GM21390 (cell line): ENCODE results near the gene SYCP2.
A peak's percentile ranks its signal among the peaks of the same experiment; 100 is the strongest.

Experiments
- ATAC-seq: cut with Tn5 transposase; IDR thresholded peaks from one replicate; pipeline ENCODE4 v1.9.1; 2021; ENCODE audit not compliant: unreplicated experiment

SYCP2 gene

GRCh38 chr20:59837623-59838394, 95.6 kb downstream of the SYCP2 start:
- ATAC-seq: peak; percentile 83

- no peak for ATAC-seq
Measured at GRCh38 chr20:59836767-59837166, 96.7 kb downstream of the SYCP2 start.

- no peak for ATAC-seq
Measured at GRCh38 chr20:59835448-59836395, 97.7 kb downstream of the SYCP2 start.

GRCh38 chr20:59835057-59835447, 98.4 kb downstream of the SYCP2 start:
- ATAC-seq: no peak

- ATAC-seq: no peak
Measured at GRCh38 chr20:59832406-59833363, 100.8 kb downstream of the SYCP2 start.

- ATAC-seq: no peak
Measured at GRCh38 chr20:59831916-59832270, 101.5 kb downstream of the SYCP2 start.

GRCh38 chr20:59831024-59831915, 102.2 kb downstream of the SYCP2 start:
- no peak for ATAC-seq

- ATAC-seq: no peak
Measured at GRCh38 chr20:59830665-59831023, 102.8 kb downstream of the SYCP2 start.

GRCh38 chr20:59829786-59830664, 103.4 kb downstream of the SYCP2 start:
- ATAC-seq: no peak

- ATAC-seq: no peak
Measured at GRCh38 chr20:59829054-59829785, 104.2 kb downstream of the SYCP2 start.

GRCh38 chr20:59828125-59829053, 105.0 kb downstream of the SYCP2 start:
- ATAC-seq: no peak

GRCh38 chr20:59827138-59828056, 106.0 kb downstream of the SYCP2 start:
- no peak for ATAC-seq

GRCh38 chr20:59825944-59826759, 107.3 kb downstream of the SYCP2 start:
- ATAC-seq: no peak

GRCh38 chr20:59825563-59825920, 107.9 kb downstream of the SYCP2 start:
- ATAC-seq: no peak
